ENCODE measurements around the gene USP4. TPM values are rescaled to one million over a fixed set of nuclear protein-coding genes. Genes with fewer than 3 reads are reported as not detected.

Gene USP4
- total and polyA plus RNA-seq, 2 experiments from 2014 or later: 16.9 to 20.3 TPM

DNA sequence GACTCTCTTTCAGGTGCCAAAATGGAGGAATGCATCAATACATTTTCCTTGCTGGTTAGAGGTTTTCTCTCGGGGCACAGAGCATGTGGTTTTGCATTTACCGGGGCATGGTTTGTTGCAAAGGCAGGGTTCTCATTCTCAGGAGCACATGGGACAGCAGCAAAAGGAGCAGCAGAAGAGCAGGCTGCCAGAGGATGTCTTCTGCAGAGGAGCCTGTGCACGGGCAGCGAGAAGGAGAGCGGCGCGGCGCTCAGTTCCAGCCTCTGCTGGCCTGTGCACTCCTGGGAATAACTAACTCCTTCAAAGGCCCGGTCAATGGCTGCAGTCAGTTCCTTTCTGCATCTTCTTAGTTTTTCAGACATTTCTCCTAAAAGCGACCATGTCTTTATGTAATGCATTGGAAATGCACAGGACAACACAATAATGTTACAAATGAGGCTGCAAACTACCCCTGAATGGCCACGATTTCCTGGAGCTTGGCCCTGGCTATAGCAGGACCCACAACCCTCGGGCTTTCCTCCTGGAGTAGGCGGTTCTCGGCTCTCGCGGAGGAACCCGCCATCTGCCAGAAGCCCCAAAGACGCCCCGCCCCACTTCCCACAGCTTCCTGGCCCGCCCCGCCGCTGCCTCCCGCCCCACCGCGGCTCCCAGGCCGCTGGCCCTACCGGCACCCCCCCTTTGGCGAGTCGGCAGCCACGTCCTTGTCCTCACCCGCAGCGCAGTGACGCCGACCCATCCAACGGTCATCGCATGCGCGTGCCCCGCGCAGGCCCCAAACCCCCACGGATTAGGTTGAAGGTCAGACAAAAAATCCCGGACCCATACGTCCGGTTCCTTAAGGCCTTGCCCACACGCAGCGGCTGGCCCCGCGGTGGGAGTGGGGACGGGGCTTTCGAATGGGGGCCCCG, 63.1 kb downstream of the USP4 start, which contains the start of gene C3orf62:
C3orf62 (minus strand) TSS at position 758 of the 908 bp plus-strand sequence; CDS start at position 398, 360 bp downstream.
- H3K27ac Mint-ChIP-seq: peak within 1 kb of the TSS; percentile 84
- Histone ChIP-seq H3K9me2 (ENCODE audit: insufficient read depth) (no peaks in the 10 kb centered on the region), H3K4me1 (ENCODE audit: insufficient read depth) (peaks cover 11% of the 10 kb centered on the region), H3K36me3 (ENCODE audit: insufficient read depth) (peaks cover 4% of the 10 kb centered on the region; the same call in 1 of the 2 replicates), H2AFZ (peak within 1 kb of the TSS; percentile 99), H3K79me2 (replicated peaks; ENCODE audit: insufficient read depth) (no peaks in the 10 kb centered on the region), H3K27me3 (ENCODE audit: insufficient read depth) (no peaks in the 10 kb centered on the region), H3F3A (replicated peaks; ENCODE audit: low read depth) (peaks cover 16% of the 10 kb centered on the region; the same call in 1 of the 2 replicates), H4K20me1 (replicated peaks; ENCODE audit: insufficient read depth) (no peaks in the 10 kb centered on the region), H3K4me3 (peak within 1 kb of the TSS; percentile 66), H3K27ac (ENCODE audit: low read depth) (peak within 1 kb of the TSS; percentile 91), H3K4me2 (peak within 1 kb of the TSS; percentile 84)
- no peaks in the 10 kb centered on the region for H3K9me3 Mint-ChIP-seq
- DNase-seq (ENCODE audit: low spot score): peak; percentile 94
- H3K27me3 Mint-ChIP-seq (ENCODE audit: insufficient read depth, low read depth, poor library complexity): peaks cover 14% of the 10 kb centered on the region
- H3K36me3 Mint-ChIP-seq (ENCODE audit: low read depth): peaks cover 25% of the 10 kb centered on the region
- ATAC-seq: peak; percentile 95
- H3K4me3 Mint-ChIP-seq: peak within 1 kb of the TSS; percentile 67
- H3K4me1 Mint-ChIP-seq: peaks cover 15% of the 10 kb centered on the region
- TF ChIP-seq, protein P1, sequence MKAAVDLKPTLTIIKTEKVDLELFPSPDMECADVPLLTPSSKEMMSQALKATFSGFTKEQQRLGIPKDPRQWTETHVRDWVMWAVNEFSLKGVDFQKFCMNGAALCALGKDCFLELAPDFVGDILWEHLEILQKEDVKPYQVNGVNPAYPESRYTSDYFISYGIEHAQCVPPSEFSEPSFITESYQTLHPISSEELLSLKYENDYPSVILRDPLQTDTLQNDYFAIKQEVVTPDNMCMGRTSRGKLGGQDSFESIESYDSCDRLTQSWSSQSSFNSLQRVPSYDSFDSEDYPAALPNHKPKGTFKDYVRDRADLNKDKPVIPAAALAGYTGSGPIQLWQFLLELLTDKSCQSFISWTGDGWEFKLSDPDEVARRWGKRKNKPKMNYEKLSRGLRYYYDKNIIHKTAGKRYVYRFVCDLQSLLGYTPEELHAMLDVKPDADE (IDR thresholded peaks at IDR 0.05): no peak
- TF ChIP-seq POLR2AphosphoS5 (IDR thresholded peaks at IDR 0.05; ENCODE audit: low read depth): peak; percentile 75
- peak; percentile 78 for TF ChIP-seq CREB1 (CRISPR knock-in tag; IDR thresholded peaks at IDR 0.05; ENCODE audit: low read depth)

DNA sequence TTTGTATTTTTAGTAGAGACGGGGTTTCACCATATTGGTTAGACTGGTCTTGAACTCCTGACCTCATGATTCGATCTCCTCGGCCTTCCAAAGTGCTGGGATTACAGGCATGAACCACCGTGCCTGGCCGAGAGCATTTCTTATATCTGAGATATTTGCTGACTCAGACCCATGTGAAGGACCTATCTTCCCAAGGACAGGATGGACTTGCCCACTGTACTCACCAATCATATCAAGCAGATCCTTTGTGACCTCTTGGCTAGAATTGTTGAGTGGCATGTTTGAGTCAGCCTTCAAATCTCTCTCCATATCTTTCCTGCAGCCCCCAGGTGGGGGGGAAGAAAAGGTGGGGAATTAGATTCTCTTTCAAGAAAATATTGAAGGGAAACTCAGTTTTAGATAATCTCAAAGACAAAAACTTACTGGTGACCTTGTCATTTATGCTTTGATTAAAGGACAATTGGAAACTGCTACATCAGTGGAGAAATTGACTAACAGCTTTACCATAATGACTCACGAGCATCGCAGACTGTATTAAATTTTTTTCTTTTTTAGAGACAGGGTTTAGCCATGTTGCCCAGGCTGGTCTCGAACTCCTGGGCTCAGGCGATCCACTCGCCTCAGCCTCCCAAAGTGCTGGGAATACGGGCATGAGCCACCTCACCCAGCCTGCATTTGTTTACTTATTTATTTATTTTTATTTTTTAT, 65.9 kb downstream of the USP4 start:
- Histone ChIP-seq H3K4me2 (no peak overlapping the region), H3K79me2 (replicated peaks; ENCODE audit: insufficient read depth) (no peaks in the 10 kb centered on the region), H3K36me3 (ENCODE audit: insufficient read depth) (no peaks in the 10 kb centered on the region; the same call in 1 of the 2 replicates), H3K27me3 (ENCODE audit: insufficient read depth) (no peaks in the 10 kb centered on the region), H3K4me1 (ENCODE audit: insufficient read depth) (peaks cover 11% of the 10 kb centered on the region), H4K20me1 (replicated peaks; ENCODE audit: insufficient read depth) (no peaks in the 10 kb centered on the region), H3F3A (replicated peaks; ENCODE audit: low read depth) (peaks cover 16% of the 10 kb centered on the region; the same call in 1 of the 2 replicates), H2AFZ (no peak overlapping the region), H3K9me2 (ENCODE audit: insufficient read depth) (no peaks in the 10 kb centered on the region), H3K27ac (ENCODE audit: low read depth) (no peak overlapping the region), H3K4me3 (no peak overlapping the region)
- no peak overlapping the region for H3K4me3 Mint-ChIP-seq
- peaks cover 15% of the 10 kb centered on the region for H3K4me1 Mint-ChIP-seq
- peaks cover 14% of the 10 kb centered on the region for H3K27me3 Mint-ChIP-seq (ENCODE audit: insufficient read depth, low read depth, poor library complexity)
- no peak for DNase-seq (ENCODE audit: low spot score)
- H3K9me3 Mint-ChIP-seq: no peaks in the 10 kb centered on the region
- peaks cover 13% of the 10 kb centered on the region for H3K36me3 Mint-ChIP-seq (ENCODE audit: low read depth)
- no peak overlapping the region for H3K27ac Mint-ChIP-seq
- ATAC-seq: no peak
- TF ChIP-seq ZNF331 (CRISPR knock-in tag; IDR thresholded peaks at IDR 0.05; ENCODE audit: low read depth) (no peak), EZH2phosphoT487 (IDR thresholded peaks at IDR 0.05; ENCODE audit: unreplicated experiment) (no peak), EZH2 (IDR thresholded peaks at IDR 0.05; ENCODE audit: low read depth, unreplicated experiment) (no peak), POLR2AphosphoS5 (IDR thresholded peaks at IDR 0.05; ENCODE audit: low read depth) (no peak), STAT1 (IDR thresholded peaks at IDR 0.05; ENCODE audit: unreplicated experiment) (no peak), JUNB (IDR thresholded peaks at IDR 0.05; ENCODE audit: unreplicated experiment) (no peak), NANOG (IDR thresholded peaks at IDR 0.05; ENCODE audit: borderline replicate concordance) (no peak), ZNF114 (CRISPR knock-in tag; IDR thresholded peaks at IDR 0.05) (no peak)
- TF ChIP-seq, protein P1 (IDR thresholded peaks at IDR 0.05): no peak
- TF ChIP-seq, protein P2, sequence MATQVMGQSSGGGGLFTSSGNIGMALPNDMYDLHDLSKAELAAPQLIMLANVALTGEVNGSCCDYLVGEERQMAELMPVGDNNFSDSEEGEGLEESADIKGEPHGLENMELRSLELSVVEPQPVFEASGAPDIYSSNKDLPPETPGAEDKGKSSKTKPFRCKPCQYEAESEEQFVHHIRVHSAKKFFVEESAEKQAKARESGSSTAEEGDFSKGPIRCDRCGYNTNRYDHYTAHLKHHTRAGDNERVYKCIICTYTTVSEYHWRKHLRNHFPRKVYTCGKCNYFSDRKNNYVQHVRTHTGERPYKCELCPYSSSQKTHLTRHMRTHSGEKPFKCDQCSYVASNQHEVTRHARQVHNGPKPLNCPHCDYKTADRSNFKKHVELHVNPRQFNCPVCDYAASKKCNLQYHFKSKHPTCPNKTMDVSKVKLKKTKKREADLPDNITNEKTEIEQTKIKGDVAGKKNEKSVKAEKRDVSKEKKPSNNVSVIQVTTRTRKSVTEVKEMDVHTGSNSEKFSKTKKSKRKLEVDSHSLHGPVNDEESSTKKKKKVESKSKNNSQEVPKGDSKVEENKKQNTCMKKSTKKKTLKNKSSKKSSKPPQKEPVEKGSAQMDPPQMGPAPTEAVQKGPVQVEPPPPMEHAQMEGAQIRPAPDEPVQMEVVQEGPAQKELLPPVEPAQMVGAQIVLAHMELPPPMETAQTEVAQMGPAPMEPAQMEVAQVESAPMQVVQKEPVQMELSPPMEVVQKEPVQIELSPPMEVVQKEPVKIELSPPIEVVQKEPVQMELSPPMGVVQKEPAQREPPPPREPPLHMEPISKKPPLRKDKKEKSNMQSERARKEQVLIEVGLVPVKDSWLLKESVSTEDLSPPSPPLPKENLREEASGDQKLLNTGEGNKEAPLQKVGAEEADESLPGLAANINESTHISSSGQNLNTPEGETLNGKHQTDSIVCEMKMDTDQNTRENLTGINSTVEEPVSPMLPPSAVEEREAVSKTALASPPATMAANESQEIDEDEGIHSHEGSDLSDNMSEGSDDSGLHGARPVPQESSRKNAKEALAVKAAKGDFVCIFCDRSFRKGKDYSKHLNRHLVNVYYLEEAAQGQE (IDR thresholded peaks at IDR 0.05; ENCODE audit: unreplicated experiment): no peak
- TF ChIP-seq, protein P3, sequence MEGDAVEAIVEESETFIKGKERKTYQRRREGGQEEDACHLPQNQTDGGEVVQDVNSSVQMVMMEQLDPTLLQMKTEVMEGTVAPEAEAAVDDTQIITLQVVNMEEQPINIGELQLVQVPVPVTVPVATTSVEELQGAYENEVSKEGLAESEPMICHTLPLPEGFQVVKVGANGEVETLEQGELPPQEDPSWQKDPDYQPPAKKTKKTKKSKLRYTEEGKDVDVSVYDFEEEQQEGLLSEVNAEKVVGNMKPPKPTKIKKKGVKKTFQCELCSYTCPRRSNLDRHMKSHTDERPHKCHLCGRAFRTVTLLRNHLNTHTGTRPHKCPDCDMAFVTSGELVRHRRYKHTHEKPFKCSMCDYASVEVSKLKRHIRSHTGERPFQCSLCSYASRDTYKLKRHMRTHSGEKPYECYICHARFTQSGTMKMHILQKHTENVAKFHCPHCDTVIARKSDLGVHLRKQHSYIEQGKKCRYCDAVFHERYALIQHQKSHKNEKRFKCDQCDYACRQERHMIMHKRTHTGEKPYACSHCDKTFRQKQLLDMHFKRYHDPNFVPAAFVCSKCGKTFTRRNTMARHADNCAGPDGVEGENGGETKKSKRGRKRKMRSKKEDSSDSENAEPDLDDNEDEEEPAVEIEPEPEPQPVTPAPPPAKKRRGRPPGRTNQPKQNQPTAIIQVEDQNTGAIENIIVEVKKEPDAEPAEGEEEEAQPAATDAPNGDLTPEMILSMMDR (conservative IDR thresholded peaks at IDR 0.05; ENCODE audit: low read depth in 2 of 2): no peak

Data from GM23338 (cell line).